D721Med (cell line): Measurements from ENCODE around the gene PEPD.

ENCODE experiments used
- DNase-seq: peaks from one replicate; pipeline ENCODE4 v3.0.0; 2011; ENCODE audit warnings: low spot score; ENCODE audit not compliant: insufficient read length
- FAIRE-seq: peaks from 2 replicates; lab custom pipeline; 2011; peaks lifted over from hg19 to GRCh38; lab: Jason Lieb, UNC
- CTCF ChIP-seq: IDR thresholded peaks from 2 replicates; pipeline ENCODE4 v1.5.1; 2012; ENCODE audit warnings: mild to moderate bottlenecking, control low read depth; ENCODE audit not compliant: insufficient read depth; ENCODE audit errors: missing control alignments

The PEPD gene

GRCh38 chr19:33399081-33399744, 122.4 kb downstream of the PEPD start:
- no peak for TF ChIP-seq CTCF
- DNase-seq (no peak), FAIRE-seq (no peak)

- DNase-seq (no peak), FAIRE-seq (no peak)
- TF ChIP-seq CTCF, result no peak
These were observed 123.1 kb downstream of the PEPD start for GRCh38 chr19:33398361-33399060.

GRCh38 chr19:33397536-33398360, 123.8 kb downstream of the PEPD start:
- FAIRE-seq (no peak), DNase-seq (no peak)
- no peak for TF ChIP-seq CTCF

GRCh38 chr19:33396701-33397535, 124.7 kb downstream of the PEPD start:
- FAIRE-seq (no peak), DNase-seq (no peak)
- TF ChIP-seq CTCF, result no peak

- no peak for FAIRE-seq
- no peak for DNase-seq
- TF ChIP-seq CTCF, result no peak
These were observed 125.7 kb downstream of the PEPD start for GRCh38 chr19:33395561-33396550.
